DOHH2 (cell line): ENCODE measurements around the gene PRSS53.

Source experiments
- H3F3A ChIP-seq: fragments of 200-600 bp; sonication (generic), shearing (Covaris generic); 2 replicates; pipeline ENCODE4 v1.6.0; 2016; ENCODE audit warnings: antibody characterized with exemption, mild to moderate bottlenecking; ENCODE audit not compliant: control insufficient read depth, insufficient read depth
- H3K27ac ChIP-seq: fragments of 200-600 bp; sonication (generic); 2 replicates; pipeline ENCODE4 v1.5.1; 2014; ENCODE audit warnings: low read depth, mild to moderate bottlenecking, low read length, moderate library complexity
- H3K27me3 ChIP-seq: fragments of 200-600 bp; sonication (generic); 2 replicates; pipeline ENCODE4 v1.6.1; 2014; ENCODE audit warnings: mild to moderate bottlenecking, low read length, mixed read lengths; ENCODE audit not compliant: control insufficient read depth
- H3K36me3 ChIP-seq: fragments of 200-600 bp; sonication (generic); 2 replicates; pipeline ENCODE4 v1.6.1; 2014; ENCODE audit warnings: mild to moderate bottlenecking, low read length, moderate library complexity, mixed read lengths; ENCODE audit not compliant: control insufficient read depth
- H3K4me1 ChIP-seq: fragments of 200-600 bp; sonication (generic); 2 replicates; pipeline ENCODE4 v1.6.1; 2014; ENCODE audit warnings: mild to moderate bottlenecking, low read length, mixed read lengths; ENCODE audit not compliant: control insufficient read depth
- H3K4me2 ChIP-seq: fragments of 200-600 bp; sonication (generic); 2 replicates; pipeline ENCODE4 v1.6.0; 2014; ENCODE audit warnings: mild to moderate bottlenecking, low read length, moderate library complexity
- H3K4me3 ChIP-seq: fragments of 200-600 bp; sonication (generic); 2 replicates; pipeline ENCODE4 v1.5.1; 2014; ENCODE audit warnings: mild to moderate bottlenecking, low read length, mixed read lengths
- H3K79me2 ChIP-seq: fragments of 200-600 bp; sonication (generic); 2 replicates; pipeline ENCODE4 v1.6.1; 2014; ENCODE audit warnings: mild to moderate bottlenecking, low read length, mixed read lengths; ENCODE audit not compliant: control insufficient read depth
- H3K9me2 ChIP-seq: fragments of 200-600 bp; sonication (generic); replicated peaks from 2 replicates; pipeline ENCODE4 v1.6.1; 2014; ENCODE audit warnings: mild to moderate bottlenecking, low read length, mixed read lengths; ENCODE audit not compliant: control insufficient read depth
- H3K9me3 ChIP-seq: fragments of 200-600 bp; sonication (generic); 2 replicates; pipeline ENCODE4 v1.6.1; 2014; ENCODE audit warnings: antibody characterized with exemption, low read length, mixed read lengths; ENCODE audit not compliant: control insufficient read depth, insufficient read depth
- H4K20me1 ChIP-seq: fragments of 200-600 bp; sonication (generic); 2 replicates; pipeline ENCODE4 v1.6.0; 2014; ENCODE audit warnings: low read depth, mild to moderate bottlenecking, antibody characterized with exemption, low read length, moderate library complexity; ENCODE audit not compliant: control insufficient read depth, insufficient read depth
- EZH2phosphoT487 ChIP-seq: fragments of 200-600 bp; sonication (generic); IDR thresholded peaks from 2 replicates; pipeline ENCODE4 v1.6.1; 2017; ENCODE audit warnings: borderline replicate concordance, mild to moderate bottlenecking, antibody characterized with exemption, low read length, moderate library complexity, mixed read lengths
- TF ChIP-seq, protein P1 (sequence below): fragments of 200-600 bp; sonication (generic); IDR thresholded peaks from one replicate; pipeline ENCODE4 v1.5.1; 2014; ENCODE audit warnings: antibody characterized with exemption, mild to moderate bottlenecking, low read depth, low read length; ENCODE audit not compliant: poor library complexity, severe bottlenecking

PRSS53 gene

GRCh38 chr16:31099860-31100638 lies 11.3 kb upstream of the PRSS53 start:
- no peak for TF ChIP-seq EZH2phosphoT487
- TF ChIP-seq, protein P1, sequence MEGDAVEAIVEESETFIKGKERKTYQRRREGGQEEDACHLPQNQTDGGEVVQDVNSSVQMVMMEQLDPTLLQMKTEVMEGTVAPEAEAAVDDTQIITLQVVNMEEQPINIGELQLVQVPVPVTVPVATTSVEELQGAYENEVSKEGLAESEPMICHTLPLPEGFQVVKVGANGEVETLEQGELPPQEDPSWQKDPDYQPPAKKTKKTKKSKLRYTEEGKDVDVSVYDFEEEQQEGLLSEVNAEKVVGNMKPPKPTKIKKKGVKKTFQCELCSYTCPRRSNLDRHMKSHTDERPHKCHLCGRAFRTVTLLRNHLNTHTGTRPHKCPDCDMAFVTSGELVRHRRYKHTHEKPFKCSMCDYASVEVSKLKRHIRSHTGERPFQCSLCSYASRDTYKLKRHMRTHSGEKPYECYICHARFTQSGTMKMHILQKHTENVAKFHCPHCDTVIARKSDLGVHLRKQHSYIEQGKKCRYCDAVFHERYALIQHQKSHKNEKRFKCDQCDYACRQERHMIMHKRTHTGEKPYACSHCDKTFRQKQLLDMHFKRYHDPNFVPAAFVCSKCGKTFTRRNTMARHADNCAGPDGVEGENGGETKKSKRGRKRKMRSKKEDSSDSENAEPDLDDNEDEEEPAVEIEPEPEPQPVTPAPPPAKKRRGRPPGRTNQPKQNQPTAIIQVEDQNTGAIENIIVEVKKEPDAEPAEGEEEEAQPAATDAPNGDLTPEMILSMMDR: no peak
- no peaks in the 10 kb centered on the region for H3K27me3 ChIP-seq
- H3K9me3 ChIP-seq: no peaks in the 10 kb centered on the region
- no peaks in the 10 kb centered on the region for H4K20me1 ChIP-seq
- no peaks in the 10 kb centered on the region for H3K79me2 ChIP-seq
- no peak overlapping the region for H3K27ac ChIP-seq
- no peak overlapping the region for H3K4me2 ChIP-seq
- H3K36me3 ChIP-seq: no peaks in the 10 kb centered on the region
- H3K4me3 ChIP-seq: no peak overlapping the region
- no peaks in the 10 kb centered on the region for H3F3A ChIP-seq
- no peaks in the 10 kb centered on the region for H3K9me2 ChIP-seq
- H3K4me1 ChIP-seq: peaks cover 8% of the 10 kb centered on the region

DNA sequence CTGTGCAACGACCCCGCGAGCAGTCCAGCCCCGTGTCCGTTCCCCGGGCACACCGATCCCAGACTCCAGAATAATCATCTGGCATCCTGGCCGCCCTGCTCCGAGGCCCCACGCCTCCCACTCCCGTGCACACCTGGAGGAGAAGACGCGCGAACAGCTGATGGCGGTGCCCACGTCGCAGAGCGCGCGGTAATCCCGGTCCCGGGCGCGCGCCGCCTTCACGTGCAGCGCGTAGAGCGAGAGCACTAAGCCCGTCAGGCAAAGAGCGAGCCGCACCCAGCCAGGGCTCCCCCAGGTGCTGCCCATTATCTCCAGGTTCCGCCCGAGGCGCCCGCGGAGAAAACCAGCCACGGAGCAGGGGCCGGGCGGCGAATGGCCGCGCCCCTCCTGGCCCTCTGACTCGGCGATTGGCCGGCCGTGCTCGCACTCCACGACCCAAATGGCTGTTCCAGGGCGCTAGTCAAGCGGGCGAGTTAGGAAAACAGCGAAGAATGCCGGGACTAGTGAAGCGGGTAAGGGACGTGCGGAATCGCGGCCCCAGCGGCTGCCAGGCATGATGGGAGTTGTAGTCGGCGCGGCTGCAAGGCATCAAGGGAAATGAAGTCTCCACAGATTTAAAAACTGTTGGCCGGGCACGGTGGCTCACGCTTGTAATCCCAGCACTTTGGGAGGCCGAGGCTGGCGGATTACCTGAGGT lies 5.8 kb upstream of the PRSS53 start, which contains the start of gene VKORC1:
Gene VKORC1 (minus strand): TSS at position 374 of the 697 bp plus-strand sequence. CDS start 68 bp downstream, at position 306.
- Histone ChIP-seq H3K27ac (peak within 1 kb of the TSS; percentile 70), H3K4me3 (peak within 1 kb of the TSS; percentile 88)

DNA sequence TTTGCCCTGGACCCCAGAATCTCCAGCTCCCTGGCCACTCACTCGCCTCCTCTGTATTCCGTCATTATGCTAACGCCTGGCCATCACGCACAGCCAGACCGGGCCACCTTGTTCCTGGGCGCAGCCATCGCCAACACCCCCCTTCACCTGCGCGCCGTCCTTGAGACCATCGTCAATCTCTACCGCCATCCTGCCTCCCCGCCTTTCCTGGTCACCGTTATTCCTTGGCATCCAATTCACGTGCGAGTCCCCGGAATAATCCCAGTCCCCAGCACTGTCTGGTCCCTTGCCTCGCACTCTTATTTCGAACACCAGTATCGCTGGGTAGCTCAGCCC lies 5.3 kb upstream of the PRSS53 start:
- H3K79me2 ChIP-seq: peaks cover 30% of the 10 kb centered on the region
- H3F3A ChIP-seq: no peaks in the 10 kb centered on the region
- TF ChIP-seq EZH2phosphoT487: no peak
- TF ChIP-seq, protein P1: no peak
- H3K9me3 ChIP-seq: no peaks in the 10 kb centered on the region
- peaks cover 16% of the 10 kb centered on the region for H3K36me3 ChIP-seq
- H3K4me3 ChIP-seq: peak overlapping the region; percentile 88
- H3K27ac ChIP-seq: peak overlapping the region; percentile 70
- no peaks in the 10 kb centered on the region for H4K20me1 ChIP-seq
- H3K4me2 ChIP-seq: peak overlapping the region; percentile 91
- no peaks in the 10 kb centered on the region for H3K27me3 ChIP-seq
- no peaks in the 10 kb centered on the region for H3K9me2 ChIP-seq
- peaks cover 16% of the 10 kb centered on the region for H3K4me1 ChIP-seq

More for the DNA sequence above, 5.8 kb upstream of the PRSS53 start, which contains the start of gene VKORC1:
- Histone ChIP-seq H3K36me3 (peaks cover 13% of the 10 kb centered on the region), H3K9me3 (no peaks in the 10 kb centered on the region), H4K20me1 (no peaks in the 10 kb centered on the region), H3K27me3 (no peaks in the 10 kb centered on the region), H3K4me1 (peaks cover 16% of the 10 kb centered on the region), H3K4me2 (peak within 1 kb of the TSS; percentile 91), H3K79me2 (peaks cover 30% of the 10 kb centered on the region), H3K9me2 (no peaks in the 10 kb centered on the region), H3F3A (no peaks in the 10 kb centered on the region)
- no peak for TF ChIP-seq EZH2phosphoT487
- TF ChIP-seq, protein P1: peak; percentile 9
